OCI-LY1 (cell line): Measurements from ENCODE around the gene APOA1.

ENCODE experiments used
- CTCF ChIP-seq: fragments of 200-600 bp; sonication (generic), shearing (Covaris generic); IDR thresholded peaks from 2 replicates; pipeline ENCODE4 v1.5.1; 2017; ENCODE audit warnings: mild to moderate bottlenecking, antibody characterized with exemption, low read length, moderate library complexity, mixed read lengths
- EZH2 ChIP-seq: fragments of 200-600 bp; sonication (generic), shearing (Covaris generic); IDR thresholded peaks from 2 replicates; pipeline ENCODE4 v1.8.0; 2017; ENCODE audit warnings: borderline replicate concordance, mixed run types, mild to moderate bottlenecking, antibody characterized with exemption, low read length, moderate library complexity, mixed read lengths

DNA sequence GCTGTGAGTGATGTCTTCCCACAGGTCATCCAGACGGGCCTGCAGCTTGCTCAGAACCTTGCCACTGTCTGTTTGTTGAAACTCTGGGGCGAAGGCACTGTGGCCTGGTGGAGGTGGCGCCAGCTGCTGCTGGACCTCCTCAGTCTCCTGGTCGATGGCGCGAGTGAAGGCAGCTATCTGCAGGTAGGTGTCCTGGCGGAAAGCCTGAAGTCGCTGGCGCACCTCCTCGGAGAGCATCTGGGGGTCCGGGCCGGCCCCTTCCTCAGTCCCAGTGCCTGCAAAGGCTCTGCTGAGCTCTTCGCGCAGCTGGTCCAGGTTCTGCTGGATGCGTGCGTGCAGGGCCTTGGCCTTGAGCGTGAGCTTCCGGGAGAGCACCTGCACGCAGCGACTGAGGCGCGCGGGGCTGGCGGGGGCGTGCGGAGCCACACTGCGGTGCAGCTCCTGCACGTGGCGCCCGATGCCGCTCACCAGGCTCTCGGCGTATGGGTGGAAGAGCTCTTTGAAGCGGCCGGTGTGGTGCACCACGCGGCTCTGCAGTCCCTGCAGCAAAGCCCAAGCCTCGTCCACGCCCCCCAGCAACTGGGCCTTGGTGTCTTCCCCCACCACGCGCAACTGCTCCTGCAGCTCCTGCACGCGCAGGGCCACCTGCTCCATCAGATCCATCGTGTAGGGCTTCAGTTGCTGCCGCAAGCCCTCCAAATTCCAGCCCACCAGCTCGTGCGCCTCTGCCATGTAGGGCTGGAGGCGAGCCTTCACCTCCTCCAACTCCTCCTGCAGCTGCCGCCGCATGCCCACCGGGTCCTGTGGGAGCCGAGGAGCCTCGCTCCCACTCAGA lies 47.0 kb downstream of the APOA1 start:
- TF ChIP-seq CTCF (no peak), EZH2 (no peak)
